HG03045 (cell line): ENCODE data around the gene IL36RN.
"Not testable (repeated sequence)": the region's sequence is repeated elsewhere in the genome, so short reads cannot be mapped to it uniquely, and the experiment has no call there.

Source experiments
- ATAC-seq: cut with Tn5 transposase; IDR thresholded peaks from one replicate; pipeline ENCODE4 v1.9.1; 2021; ENCODE audit warnings: mild to moderate bottlenecking, moderate library complexity; ENCODE audit not compliant: unreplicated experiment

The IL36RN gene

DNA sequence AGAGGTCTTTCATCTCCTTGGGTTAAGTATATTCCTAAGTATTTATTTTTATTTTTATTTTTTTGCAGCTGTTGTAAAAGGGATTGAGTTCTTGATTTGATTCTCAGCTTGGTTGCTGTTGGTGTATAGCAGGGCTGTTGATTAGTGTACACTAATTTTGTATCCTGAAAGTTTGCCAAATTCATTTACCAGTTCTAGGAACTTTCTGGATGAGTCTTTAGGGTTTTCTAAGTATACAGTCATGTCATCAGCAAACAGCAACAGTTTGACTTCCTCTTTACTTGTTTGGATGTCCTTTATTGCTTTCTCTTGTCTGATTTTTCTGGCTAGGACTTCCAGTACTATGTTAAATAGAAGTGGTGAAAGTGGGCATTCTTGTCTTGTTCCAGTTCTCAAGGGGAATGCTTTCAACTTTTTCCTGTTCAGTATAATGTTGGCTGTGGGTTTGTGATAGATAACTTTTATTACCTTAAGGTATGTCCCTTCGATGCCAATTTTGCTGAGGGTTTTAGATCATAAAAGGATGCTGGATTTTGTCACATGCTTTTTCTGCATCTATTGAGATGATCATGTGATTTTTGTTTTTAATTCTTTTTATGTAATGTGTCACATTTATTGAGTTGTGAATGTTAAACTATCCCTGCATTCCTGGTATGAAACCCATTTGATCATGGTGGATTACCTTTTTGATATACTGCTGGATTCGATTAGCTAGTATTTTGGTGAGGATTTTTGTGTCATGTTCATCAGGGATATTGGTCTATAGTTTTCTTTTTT is 38.0 kb downstream of the IL36RN start:
- ATAC-seq, result not testable (repeated sequence)

DNA sequence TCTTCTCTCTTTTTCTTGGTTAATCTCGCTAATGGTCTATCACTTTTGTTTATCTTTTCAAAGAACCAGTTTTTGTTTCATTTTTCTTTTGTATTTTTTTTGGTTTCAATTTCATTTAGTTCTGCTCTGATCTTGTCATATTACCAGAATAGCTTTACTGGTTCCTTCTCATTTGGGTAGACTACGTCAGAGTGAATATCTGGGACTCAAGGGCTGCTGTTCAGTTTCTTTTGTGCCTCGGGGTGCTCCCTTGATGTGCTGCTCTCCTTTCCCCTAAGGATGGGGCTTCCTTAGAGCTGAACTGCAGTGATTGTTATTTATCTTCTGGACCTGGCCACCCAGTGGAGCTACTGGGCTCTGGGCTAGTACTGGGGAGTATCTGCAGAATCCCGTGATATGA is 39.0 kb downstream of the IL36RN start:
- no peak for ATAC-seq

DNA sequence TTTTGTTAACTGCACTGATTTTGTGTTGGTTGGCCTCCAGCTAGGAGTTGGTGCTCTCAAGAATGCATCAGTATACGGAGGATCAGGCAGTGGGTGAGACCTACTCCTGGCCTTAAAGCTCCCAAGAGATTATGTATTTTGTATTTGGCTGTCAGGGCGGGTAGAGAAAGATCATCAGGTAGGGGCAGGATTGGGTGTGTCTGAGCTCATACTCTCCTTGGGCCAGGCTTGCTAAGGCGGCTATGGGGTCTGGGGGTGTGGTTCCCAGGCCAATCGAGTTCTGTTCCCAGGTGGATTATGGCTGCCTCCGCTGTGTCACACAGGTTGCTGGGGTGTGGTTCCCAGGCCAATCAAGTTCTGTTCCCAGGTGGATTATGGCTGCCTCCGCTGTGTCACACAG is 39.5 kb downstream of the IL36RN start:
- no peak for ATAC-seq

- no peak for ATAC-seq
Observed at GRCh38 chr2:113102133-113102532, 43.1 kb downstream of the IL36RN start.

GRCh38 chr2:113103277-113103676 is 44.3 kb downstream of the IL36RN start:
- ATAC-seq, result no peak

DNA sequence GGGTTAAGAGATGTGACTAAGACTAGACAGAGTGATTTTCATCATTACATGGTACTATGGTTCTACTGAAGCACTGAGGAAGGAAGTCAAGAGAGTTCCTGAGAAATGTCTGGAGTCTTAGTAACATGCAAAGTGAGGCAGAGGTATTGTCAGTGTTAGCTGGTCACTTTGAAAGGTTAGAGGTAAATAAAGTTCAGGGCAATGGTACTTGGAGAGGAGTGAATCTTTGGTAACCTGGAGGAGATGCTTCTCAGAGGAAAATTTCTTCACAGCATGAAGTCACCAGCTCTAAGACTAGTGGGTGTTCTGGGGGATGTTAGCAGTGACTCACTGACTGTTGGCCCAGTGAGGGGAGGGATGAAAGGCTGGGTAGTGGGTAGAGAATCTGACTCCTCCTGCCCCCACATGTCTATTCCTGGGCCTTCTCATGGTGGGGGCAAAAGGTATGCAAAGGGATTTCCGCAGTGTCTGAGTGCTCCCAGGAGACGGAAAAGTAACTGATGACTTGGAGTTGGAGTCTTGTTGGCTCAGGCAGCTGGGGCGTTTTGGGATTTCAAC is 45.1 kb downstream of the IL36RN start:
- ATAC-seq, result no peak

- no peak for ATAC-seq
Observed at GRCh38 chr2:113105047-113105785, 46.2 kb downstream of the IL36RN start.

DNA sequence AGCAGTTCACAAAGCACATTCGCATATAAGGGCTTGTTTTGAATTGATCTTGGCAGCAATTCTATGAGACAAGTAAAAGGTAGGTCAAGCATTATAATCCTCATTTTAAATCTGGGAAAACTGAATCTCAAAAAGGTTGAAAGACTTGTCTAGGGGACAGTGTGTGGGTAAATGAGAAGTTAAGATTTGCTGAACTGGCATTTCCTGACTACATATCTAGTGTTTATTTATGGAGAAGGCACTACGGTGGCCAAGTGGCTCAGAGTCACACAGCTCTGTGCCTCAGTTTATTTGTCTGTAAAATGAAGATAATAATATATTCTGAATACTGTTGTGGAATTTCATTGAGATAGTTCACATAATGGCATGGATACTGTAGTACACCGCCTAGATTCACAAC is 52.1 kb downstream of the IL36RN start:
- no peak for ATAC-seq

- no peak for ATAC-seq
Observed at GRCh38 chr2:113111823-113112287, 52.9 kb downstream of the IL36RN start.

GRCh38 chr2:113112441-113112840 is 53.4 kb downstream of the IL36RN start:
- no peak for ATAC-seq

DNA sequence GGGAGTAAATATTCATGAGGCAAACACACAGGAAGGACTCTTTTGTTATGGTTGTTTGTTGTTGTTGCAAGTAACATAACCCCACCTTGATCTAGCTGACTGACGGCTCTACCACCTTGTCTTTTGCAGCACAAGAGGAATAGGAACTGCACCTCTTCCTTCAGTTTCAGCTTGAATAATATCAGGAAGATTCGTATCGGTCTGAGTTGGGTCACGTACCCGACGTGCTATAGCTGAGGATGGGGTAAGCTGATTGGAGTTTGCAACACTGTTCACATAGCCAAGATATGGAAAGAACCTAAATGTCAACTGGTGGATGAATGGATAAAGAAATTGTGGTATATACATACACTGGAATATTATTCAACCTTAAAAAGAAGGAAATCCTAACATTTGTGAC is 53.9 kb downstream of the IL36RN start:
- no peak for ATAC-seq

GRCh38 chr2:113113807-113114206 is 54.8 kb downstream of the IL36RN start:
- no peak for ATAC-seq
